Endodermal cell (in vitro differentiated cells): Measurements from ENCODE around the gene HIF1A. TPM values are rescaled to one million over a fixed set of nuclear protein-coding genes. Genes with fewer than 3 reads are reported as not detected.

Experiments used
- DNase-seq: peaks from one replicate; pipeline ENCODE4 v3.0.0-alpha.2; 2017
- H3K27ac ChIP-seq: 2 replicates; pipeline ENCODE4 v1.5.1; 2013; ENCODE audit warnings: mild to moderate bottlenecking, low read depth, low read length, moderate library complexity
- H3K27me3 ChIP-seq: 2 replicates; pipeline ENCODE4 v1.6.1; 2013; ENCODE audit warnings: mild to moderate bottlenecking, low read length, moderate library complexity; ENCODE audit not compliant: insufficient read depth, control insufficient read depth, poor library complexity, severe bottlenecking
- H3K36me3 ChIP-seq: 2 replicates; pipeline ENCODE4 v1.7.0; 2013; ENCODE audit warnings: mild to moderate bottlenecking, low read length, moderate library complexity; ENCODE audit not compliant: control insufficient read depth, insufficient read depth
- H3K4me1 ChIP-seq: one replicate; pipeline ENCODE4 v1.7.0; 2013; ENCODE audit warnings: low read length; ENCODE audit not compliant: control insufficient read depth, insufficient read depth
- H3K4me3 ChIP-seq: 2 replicates; pipeline ENCODE4 v1.5.1; 2013; ENCODE audit warnings: mild to moderate bottlenecking, low read length, moderate library complexity
- H3K9ac ChIP-seq: 2 replicates; pipeline ENCODE4 v1.6.1; 2013; ENCODE audit warnings: mild to moderate bottlenecking, low read length, moderate library complexity; ENCODE audit not compliant: poor library complexity, severe bottlenecking; ENCODE audit errors: extremely low read depth
- H3K9me3 ChIP-seq: 2 replicates; pipeline ENCODE4 v1.6.1; 2013; ENCODE audit warnings: mild to moderate bottlenecking, low read length, moderate library complexity; ENCODE audit not compliant: control insufficient read depth
- H3K27ac Mint-ChIP-seq: 2 replicates; pipeline ENCODE4 v1.8.0; 2020; ENCODE audit warnings: mixed read lengths
- H3K27me3 Mint-ChIP-seq: 2 replicates; pipeline ENCODE4 v1.8.0; 2021; ENCODE audit warnings: mild to moderate bottlenecking, mixed read lengths; ENCODE audit not compliant: insufficient read depth
- H3K36me3 Mint-ChIP-seq: 2 replicates; pipeline ENCODE4 v1.8.0; 2020; ENCODE audit warnings: low read depth, mixed read lengths
- H3K4me1 Mint-ChIP-seq: 2 replicates; pipeline ENCODE4 v1.8.0; 2020; ENCODE audit warnings: mixed read lengths
- H3K4me3 Mint-ChIP-seq: 2 replicates; pipeline ENCODE4 v1.8.0; 2020; ENCODE audit warnings: mild to moderate bottlenecking, moderate library complexity, mixed read lengths
- H3K9me3 Mint-ChIP-seq: 2 replicates; pipeline ENCODE4 v1.8.0; 2020; ENCODE audit warnings: mild to moderate bottlenecking, mixed read lengths
- WGBS, 2 experiments: methylation state at CpG; one replicate each; pipeline versions ENCODE4 v1.1.5 to v1.1.7; 2013; ENCODE audit warnings: missing lambda C conversion rate in 2 of 2, mixed read lengths in 1 of 2; ENCODE audit not compliant: insufficient coverage in 1 of 2, insufficient read length in 1 of 2; 5-methylcytosine and 5-hydroxymethylcytosine counted together
- total RNA-seq, 2 donors: library from RNA; stranded (reverse); fragmentation: NEBNext Ultra II Directional in 1 of 2; extraction: Animal tissue kit (Norgen Biotek cat#: 25700) in 1 of 2; gene quantifications; 2 replicates in 1 of 2; 3 replicates in 1 of 2; pipeline ENCODE4 v1.2.1, GENCODE V29; 2021
- TF ChIP-seq, protein P1 (sequence below): fragments of 200-600 bp; sonication (generic); conservative IDR thresholded peaks from 2 replicates; pipeline ENCODE4 v1.5.0; 2021; ENCODE audit warnings: antibody characterized with exemption, mild to moderate bottlenecking

Gene HIF1A
- total RNA-seq, 2 donors from 2014 or later, result 201 to 227 TPM

DNA sequence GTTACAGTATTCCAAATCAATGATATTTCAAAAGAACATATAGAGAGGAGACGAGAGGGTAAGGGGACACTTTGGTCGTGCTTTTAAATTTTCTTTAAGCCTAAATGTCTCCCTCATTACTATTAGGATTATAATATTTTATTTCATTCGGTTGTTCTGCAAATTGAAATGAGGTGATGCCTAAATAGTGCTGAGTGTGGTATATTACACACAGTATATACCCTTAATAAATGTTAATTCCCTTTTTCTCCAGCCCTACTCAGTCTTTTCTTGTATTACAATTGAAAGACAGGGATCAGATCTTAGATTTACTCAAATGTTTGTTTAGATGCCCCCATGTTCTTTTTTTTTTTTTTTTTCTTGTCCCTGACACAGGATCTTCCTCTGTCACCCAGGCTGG lies 74.6 kb downstream of the HIF1A start:
- H3K27me3 Mint-ChIP-seq, result no peaks in the 10 kb centered on the region
- no peak overlapping the region for H3K4me3 Mint-ChIP-seq
- H3K9ac ChIP-seq, result no peak overlapping the region
- H3K4me1 ChIP-seq, result peaks cover 7% of the 10 kb centered on the region
- no peak overlapping the region for H3K4me3 ChIP-seq
- H3K27ac ChIP-seq, result no peak overlapping the region
- H3K4me1 Mint-ChIP-seq, result peaks cover 18% of the 10 kb centered on the region
- TF ChIP-seq, protein P1, sequence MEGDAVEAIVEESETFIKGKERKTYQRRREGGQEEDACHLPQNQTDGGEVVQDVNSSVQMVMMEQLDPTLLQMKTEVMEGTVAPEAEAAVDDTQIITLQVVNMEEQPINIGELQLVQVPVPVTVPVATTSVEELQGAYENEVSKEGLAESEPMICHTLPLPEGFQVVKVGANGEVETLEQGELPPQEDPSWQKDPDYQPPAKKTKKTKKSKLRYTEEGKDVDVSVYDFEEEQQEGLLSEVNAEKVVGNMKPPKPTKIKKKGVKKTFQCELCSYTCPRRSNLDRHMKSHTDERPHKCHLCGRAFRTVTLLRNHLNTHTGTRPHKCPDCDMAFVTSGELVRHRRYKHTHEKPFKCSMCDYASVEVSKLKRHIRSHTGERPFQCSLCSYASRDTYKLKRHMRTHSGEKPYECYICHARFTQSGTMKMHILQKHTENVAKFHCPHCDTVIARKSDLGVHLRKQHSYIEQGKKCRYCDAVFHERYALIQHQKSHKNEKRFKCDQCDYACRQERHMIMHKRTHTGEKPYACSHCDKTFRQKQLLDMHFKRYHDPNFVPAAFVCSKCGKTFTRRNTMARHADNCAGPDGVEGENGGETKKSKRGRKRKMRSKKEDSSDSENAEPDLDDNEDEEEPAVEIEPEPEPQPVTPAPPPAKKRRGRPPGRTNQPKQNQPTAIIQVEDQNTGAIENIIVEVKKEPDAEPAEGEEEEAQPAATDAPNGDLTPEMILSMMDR, result no peak
- H3K36me3 ChIP-seq, result peaks cover 67% of the 10 kb centered on the region
- peaks cover 58% of the 10 kb centered on the region for H3K36me3 Mint-ChIP-seq
- DNase-seq, result no peak
- no peaks in the 10 kb centered on the region for H3K9me3 ChIP-seq
- H3K27me3 ChIP-seq, result no peaks in the 10 kb centered on the region
- no CpG with 5 or more reads among the region's 3 CpGs for WGBS, 2 experiments
- no peaks in the 10 kb centered on the region for H3K9me3 Mint-ChIP-seq
- H3K27ac Mint-ChIP-seq, result no peak overlapping the region

DNA sequence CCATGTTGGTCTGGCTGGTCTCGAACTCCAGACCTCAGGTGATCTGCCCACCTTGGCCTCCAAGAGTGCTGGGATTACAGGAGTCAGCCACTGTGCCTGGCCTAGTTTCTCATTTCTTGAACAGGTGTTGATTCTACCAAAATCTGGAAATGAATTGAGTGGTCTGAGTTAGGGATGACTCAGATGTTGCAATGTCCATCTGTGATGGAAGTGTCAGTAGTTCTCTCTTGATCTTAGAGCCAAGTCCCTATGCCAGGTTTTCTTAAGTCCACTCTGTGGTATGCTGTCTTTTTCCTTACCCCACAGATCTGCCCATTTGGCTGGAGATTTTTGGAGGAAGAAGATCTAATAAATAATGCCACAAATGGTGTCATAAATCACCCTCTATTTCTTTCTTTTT lies 79.5 kb downstream of the HIF1A start:
- DNase-seq, result no peak
- no peaks in the 10 kb centered on the region for H3K27me3 ChIP-seq
- H3K9me3 ChIP-seq, result no peaks in the 10 kb centered on the region
- H3K27me3 Mint-ChIP-seq, result no peaks in the 10 kb centered on the region
- WGBS, 2 experiments, result 100% methylated on average over 1 of the region's 1 CpG
- no peak overlapping the region for H3K27ac ChIP-seq
- no peak overlapping the region for H3K4me3 Mint-ChIP-seq
- TF ChIP-seq, protein P1, result no peak
- no peaks in the 10 kb centered on the region for H3K9me3 Mint-ChIP-seq
- H3K4me1 Mint-ChIP-seq, result no peaks in the 10 kb centered on the region
- H3K36me3 Mint-ChIP-seq, result peaks cover 84% of the 10 kb centered on the region
- no peaks in the 10 kb centered on the region for H3K4me1 ChIP-seq
- H3K4me3 ChIP-seq, result no peak overlapping the region
- no peak overlapping the region for H3K27ac Mint-ChIP-seq
- peaks cover 84% of the 10 kb centered on the region for H3K36me3 ChIP-seq
- H3K9ac ChIP-seq, result no peak overlapping the region

- TF ChIP-seq, protein P1, result no peak
- no peaks in the 10 kb centered on the region for H3K27me3 ChIP-seq
- no peaks in the 10 kb centered on the region for H3K27me3 Mint-ChIP-seq
- no peaks in the 10 kb centered on the region for H3K4me1 ChIP-seq
- DNase-seq, result no peak
- H3K27ac ChIP-seq, result no peak overlapping the region
- H3K4me3 Mint-ChIP-seq, result no peak overlapping the region
- peaks cover 78% of the 10 kb centered on the region for H3K36me3 Mint-ChIP-seq
- no peak overlapping the region for H3K4me3 ChIP-seq
- H3K4me1 Mint-ChIP-seq, result no peaks in the 10 kb centered on the region
- WGBS, 2 experiments, result 94 to 98% methylated on average over 3 of the region's 3 CpGs
- H3K36me3 ChIP-seq, result peaks cover 93% of the 10 kb centered on the region
- no peak overlapping the region for H3K9ac ChIP-seq
- H3K9me3 Mint-ChIP-seq, result no peaks in the 10 kb centered on the region
- H3K27ac Mint-ChIP-seq, result peak overlapping the region; percentile 44
- H3K9me3 ChIP-seq, result no peaks in the 10 kb centered on the region
Observed at GRCh38 chr14:61780125-61780524, 84.8 kb downstream of the HIF1A start.
